GM21367 (cell line): ENCODE results near the gene NLRP14.
A peak's percentile ranks its signal among the peaks of the same experiment; 100 is the strongest.

Experiments
- ATAC-seq: cut with Tn5 transposase; IDR thresholded peaks from one replicate; pipeline ENCODE4 v1.9.1; 2021; ENCODE audit not compliant: unreplicated experiment

NLRP14 gene

GRCh38 chr11:7056828-7057513, 36.7 kb downstream of the NLRP14 start:
- ATAC-seq, result no peak

GRCh38 chr11:7057641-7058040, 37.4 kb downstream of the NLRP14 start:
- ATAC-seq, result no peak

- ATAC-seq, result no peak
Observed at GRCh38 chr11:7060868-7061267, 40.6 kb downstream of the NLRP14 start.

GRCh38 chr11:7062534-7062933, 42.3 kb downstream of the NLRP14 start:
- no peak for ATAC-seq

GRCh38 chr11:7072401-7073028, 52.2 kb downstream of the NLRP14 start:
- ATAC-seq, result no peak

GRCh38 chr11:7077101-7077500, 56.8 kb downstream of the NLRP14 start:
- no peak for ATAC-seq

- no peak for ATAC-seq
Observed at GRCh38 chr11:7079545-7080135, 59.4 kb downstream of the NLRP14 start.

GRCh38 chr11:7080900-7081299, 60.6 kb downstream of the NLRP14 start:
- no peak for ATAC-seq

- no peak for ATAC-seq
Observed at GRCh38 chr11:7081441-7081840, 61.2 kb downstream of the NLRP14 start.

- no peak for ATAC-seq
Observed at GRCh38 chr11:7088921-7089320, 68.6 kb downstream of the NLRP14 start, which contains the start of gene RBMXL2. RBMXL2 (plus strand) TSS chr11:7088998; CDS start chr11:7089121, 123 bp downstream.

- no peak for ATAC-seq
Observed at GRCh38 chr11:7089328-7090251, 69.3 kb downstream of the NLRP14 start.

GRCh38 chr11:7098235-7098832, 78.1 kb downstream of the NLRP14 start:
- ATAC-seq, result peak; percentile 90

- ATAC-seq, result no peak
Observed at GRCh38 chr11:7115780-7116179, 95.5 kb downstream of the NLRP14 start.

GRCh38 chr11:7116370-7116769, 96.1 kb downstream of the NLRP14 start:
- ATAC-seq, result no peak
